ENCODE results near the gene SIPA1L3. TPM values are rescaled to one million over a fixed set of nuclear protein-coding genes. Genes with fewer than 3 reads are reported as not detected.

Gene SIPA1L3
- total RNA-seq, 2 experiments from 2014 or later = 15.5 to 17.7 TPM

GRCh38 chr19:38130399-38130798 is 223.4 kb downstream of the SIPA1L3 start:
- H3K4me3 ChIP-seq (ENCODE audit: low read length) = no peak overlapping the region
- no peak for TF ChIP-seq CTCF (IDR thresholded peaks at IDR 0.05)
- no peaks in the 10 kb centered on the region for H3K27me3 ChIP-seq (ENCODE audit: control insufficient read depth in 1 of 2, insufficient read depth in 2 of 2, low read length in 2 of 2)
- no peak overlapping the region for H3K4me3 Mint-ChIP-seq
- DNase-seq = no peak
- H3K27me3 Mint-ChIP-seq = no peaks in the 10 kb centered on the region
- no peak overlapping the region for H3K27ac Mint-ChIP-seq
- H3K4me1 Mint-ChIP-seq (ENCODE audit: low read depth) = no peaks in the 10 kb centered on the region
- POLR2A ChIA-PET = no interaction called here
- intact Hi-C loops (cut with DNase I, micrococcal nuclease) = no loop called here
- CTCF ChIA-PET = no interaction called here
- H3K36me3 ChIP-seq (ENCODE audit: insufficient read depth, low read length) = no peaks in the 10 kb centered on the region
- ATAC-seq (ENCODE audit: poor library complexity) = no peak
- H3K9me3 Mint-ChIP-seq = no peaks in the 10 kb centered on the region
- H3K27ac ChIP-seq (ENCODE audit: low read depth in 1 of 2, low read length in 2 of 2) = no peak overlapping the region
- no peaks in the 10 kb centered on the region for H3K4me1 ChIP-seq (ENCODE audit: insufficient read depth, low read length)
- H3K36me3 Mint-ChIP-seq (ENCODE audit: low read depth) = peaks cover 31% of the 10 kb centered on the region
- H3K9me3 ChIP-seq (ENCODE audit: control insufficient read depth in 1 of 2, insufficient read depth in 1 of 2, low read length in 2 of 2) = peaks cover 0 to 4% of the 10 kb centered on the region in 2 experiments

GRCh38 chr19:38132781-38133180 is 225.8 kb downstream of the SIPA1L3 start:
- H3K9me3 ChIP-seq (ENCODE audit: control insufficient read depth in 1 of 2, insufficient read depth in 1 of 2, low read length in 2 of 2) = no peaks in the 10 kb centered on the region
- no peaks in the 10 kb centered on the region for H3K36me3 ChIP-seq (ENCODE audit: insufficient read depth, low read length)
- no peak overlapping the region for H3K4me3 ChIP-seq (ENCODE audit: low read length)
- H3K27ac ChIP-seq (ENCODE audit: low read depth in 1 of 2, low read length in 2 of 2) = no peak overlapping the region
- Mint-ChIP-seq H3K4me3 (no peak overlapping the region), H3K27ac (no peak overlapping the region), H3K4me1 (ENCODE audit: low read depth) (no peaks in the 10 kb centered on the region), H3K36me3 (ENCODE audit: low read depth) (peaks cover 18% of the 10 kb centered on the region), H3K9me3 (no peaks in the 10 kb centered on the region), H3K27me3 (no peaks in the 10 kb centered on the region)
- no peak for TF ChIP-seq CTCF (IDR thresholded peaks at IDR 0.05)
- no peaks in the 10 kb centered on the region for H3K27me3 ChIP-seq (ENCODE audit: control insufficient read depth in 1 of 2, insufficient read depth in 2 of 2, low read length in 2 of 2)
- no peaks in the 10 kb centered on the region for H3K4me1 ChIP-seq (ENCODE audit: insufficient read depth, low read length)
- intact Hi-C loops (cut with DNase I, micrococcal nuclease) = no loop called here
- POLR2A ChIA-PET = no interaction called here
- CTCF ChIA-PET = no interaction called here
- DNase-seq = no peak
- no peak for ATAC-seq (ENCODE audit: poor library complexity)

- no peak overlapping the region for H3K4me3 ChIP-seq (ENCODE audit: low read length)
- ATAC-seq (ENCODE audit: poor library complexity) (no peak), DNase-seq (no peak)
- Mint-ChIP-seq H3K4me3 (no peak overlapping the region), H3K36me3 (ENCODE audit: low read depth) (peaks cover 18% of the 10 kb centered on the region), H3K4me1 (ENCODE audit: low read depth) (no peaks in the 10 kb centered on the region), H3K27ac (no peak overlapping the region), H3K9me3 (no peaks in the 10 kb centered on the region), H3K27me3 (no peaks in the 10 kb centered on the region)
- no peak overlapping the region for H3K27ac ChIP-seq (ENCODE audit: low read depth in 1 of 2, low read length in 2 of 2)
- CTCF ChIA-PET = no interaction called here
- no peaks in the 10 kb centered on the region for H3K9me3 ChIP-seq (ENCODE audit: control insufficient read depth in 1 of 2, insufficient read depth in 1 of 2, low read length in 2 of 2)
- no peaks in the 10 kb centered on the region for H3K4me1 ChIP-seq (ENCODE audit: insufficient read depth, low read length)
- no peaks in the 10 kb centered on the region for H3K27me3 ChIP-seq (ENCODE audit: control insufficient read depth in 1 of 2, insufficient read depth in 2 of 2, low read length in 2 of 2)
- POLR2A ChIA-PET = no interaction called here
- intact Hi-C loops (cut with DNase I, micrococcal nuclease) = no loop called here
- no peak for TF ChIP-seq CTCF (IDR thresholded peaks at IDR 0.05)
- H3K36me3 ChIP-seq (ENCODE audit: insufficient read depth, low read length) = no peaks in the 10 kb centered on the region
Measured at GRCh38 chr19:38133319-38133718, 226.3 kb downstream of the SIPA1L3 start.
